GM19468 (cell line): Measurements from ENCODE around the gene NME7.

Source experiments
- ATAC-seq: cut with Tn5 transposase; IDR thresholded peaks from one replicate; pipeline ENCODE4 v1.9.1; 2021; ENCODE audit warnings: mild to moderate bottlenecking, moderate library complexity, moderate number of reproducible peaks; ENCODE audit not compliant: unreplicated experiment; ENCODE audit errors: extremely low read depth

The NME7 gene

DNA sequence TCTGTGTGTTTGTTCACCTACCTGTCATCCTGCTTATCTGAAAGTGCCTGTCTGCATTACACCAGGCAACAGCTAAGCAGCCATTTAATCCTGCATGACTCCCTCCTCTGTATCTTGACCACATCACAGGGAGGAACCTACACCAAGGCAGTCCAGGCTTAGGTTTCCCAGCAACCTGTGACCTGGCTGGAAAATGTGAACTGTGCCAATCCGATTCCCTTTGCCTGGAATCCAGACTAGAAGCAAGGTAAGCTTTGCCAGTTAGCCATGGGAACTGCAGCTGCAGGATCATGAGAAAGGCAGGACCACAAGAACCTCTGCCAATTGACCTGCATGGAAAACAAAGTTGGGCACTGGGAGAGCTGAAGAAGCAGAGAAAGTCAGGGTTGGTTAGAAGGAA, 267.4 kb downstream of the NME7 start:
- ATAC-seq: no peak

DNA sequence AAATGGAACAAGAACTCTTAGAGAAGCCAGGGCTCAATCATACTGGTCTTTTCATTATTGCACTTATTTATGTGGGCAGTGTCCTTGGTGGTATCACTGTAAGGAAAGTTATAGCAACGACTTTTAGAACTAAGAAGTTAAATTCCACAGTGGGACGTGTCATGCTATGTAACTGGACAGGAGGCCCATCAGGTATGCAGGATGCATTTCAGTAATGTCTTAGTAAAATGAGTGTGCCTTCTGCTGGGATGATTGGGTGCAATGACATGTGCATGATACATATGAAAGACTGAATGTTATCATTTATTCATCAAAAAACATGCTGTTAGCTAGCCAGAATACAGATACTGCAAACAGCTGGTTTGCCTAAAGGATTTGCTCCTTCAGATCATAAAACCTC, 268.0 kb downstream of the NME7 start:
- ATAC-seq: no peak

DNA sequence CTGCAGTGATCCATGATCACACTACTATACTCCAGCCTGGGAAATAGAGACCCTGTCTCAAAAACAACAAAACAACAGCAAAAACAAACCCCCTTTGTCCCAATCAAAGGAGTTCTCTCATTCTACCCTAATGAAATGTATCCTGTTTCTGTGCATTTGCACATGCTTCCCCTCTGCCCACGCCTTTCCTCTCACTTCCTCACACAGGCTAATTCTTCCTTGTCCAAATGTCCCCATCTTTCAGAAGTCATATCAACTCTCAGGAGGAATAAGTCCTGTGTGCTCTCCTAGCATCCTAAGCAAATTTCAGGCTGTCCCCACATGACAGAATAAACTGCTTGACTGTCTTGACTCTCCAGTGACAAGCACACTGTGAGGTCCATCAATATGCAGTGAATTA, 269.2 kb downstream of the NME7 start:
- ATAC-seq: no peak

DNA sequence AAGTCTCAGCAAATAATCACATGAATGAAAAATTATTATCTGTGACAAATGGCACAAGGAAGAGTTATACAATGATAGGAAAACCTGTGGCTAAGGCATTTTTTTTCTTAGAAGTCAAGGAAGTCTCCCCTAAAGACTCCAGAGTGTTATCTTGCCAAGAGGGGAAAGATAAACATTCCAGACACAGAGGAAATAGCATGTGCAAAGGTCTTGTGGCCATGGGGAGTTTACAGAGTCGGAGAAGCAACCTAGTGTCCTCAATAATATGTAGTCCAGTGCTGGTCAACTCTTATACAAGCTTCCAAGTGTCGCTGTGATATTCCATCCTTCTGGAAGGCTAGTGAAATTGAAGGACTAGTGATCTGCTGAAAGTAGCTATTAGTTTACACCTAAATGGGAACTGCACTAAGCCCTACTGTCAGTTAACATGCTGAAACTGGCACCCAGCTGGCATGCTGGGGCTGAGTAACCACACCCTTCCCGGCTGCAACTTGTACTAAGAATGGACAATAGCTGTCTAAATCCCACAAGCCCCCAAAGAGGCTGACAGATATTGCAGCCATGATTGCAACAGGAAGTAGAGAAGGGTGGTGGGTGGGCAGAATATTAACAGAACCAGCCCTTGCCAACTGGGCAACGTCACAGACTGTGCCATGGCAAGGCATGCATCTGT, 272.6 kb downstream of the NME7 start:
- no peak for ATAC-seq

DNA sequence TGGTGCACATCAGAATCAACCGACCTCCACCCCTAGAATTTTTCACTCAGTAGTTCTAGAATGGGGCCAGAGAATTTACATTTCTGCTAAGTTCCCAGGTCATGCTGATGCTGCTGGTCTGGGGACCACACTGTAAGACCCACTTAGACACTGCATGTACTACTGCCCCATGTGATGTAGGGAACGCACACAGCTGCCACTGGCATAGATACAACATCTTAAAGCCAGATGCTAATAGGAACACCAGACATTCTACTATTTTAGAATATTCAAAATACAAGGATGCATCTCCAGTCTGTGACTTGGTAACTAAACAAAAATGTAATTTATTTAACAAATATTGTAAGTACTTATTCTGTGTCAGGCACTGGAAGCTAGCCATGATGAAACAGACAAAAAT, 275.2 kb downstream of the NME7 start:
- ATAC-seq: no peak

DNA sequence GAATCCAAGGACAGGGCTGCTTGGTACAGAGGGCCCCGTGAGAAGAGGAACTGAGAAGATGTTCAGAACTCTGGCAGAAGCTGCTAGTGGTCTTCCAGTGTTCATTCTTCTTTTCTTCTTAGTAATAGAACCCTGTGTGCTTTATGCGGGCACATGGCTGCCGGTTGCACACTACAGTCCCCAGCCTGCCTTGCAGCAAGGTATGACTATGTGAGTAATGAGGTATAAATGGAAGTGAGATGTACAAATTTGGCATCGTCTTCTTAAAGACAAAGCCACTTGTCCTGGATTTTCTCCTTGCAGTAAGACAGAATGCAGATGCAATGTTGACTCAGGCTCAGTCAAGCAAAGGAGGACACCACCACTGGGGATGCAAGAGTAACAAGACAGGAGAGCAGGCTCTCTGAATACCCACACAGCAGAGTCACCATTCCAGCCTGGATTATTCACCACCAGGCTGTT, 276.1 kb downstream of the NME7 start:
- ATAC-seq: no peak

DNA sequence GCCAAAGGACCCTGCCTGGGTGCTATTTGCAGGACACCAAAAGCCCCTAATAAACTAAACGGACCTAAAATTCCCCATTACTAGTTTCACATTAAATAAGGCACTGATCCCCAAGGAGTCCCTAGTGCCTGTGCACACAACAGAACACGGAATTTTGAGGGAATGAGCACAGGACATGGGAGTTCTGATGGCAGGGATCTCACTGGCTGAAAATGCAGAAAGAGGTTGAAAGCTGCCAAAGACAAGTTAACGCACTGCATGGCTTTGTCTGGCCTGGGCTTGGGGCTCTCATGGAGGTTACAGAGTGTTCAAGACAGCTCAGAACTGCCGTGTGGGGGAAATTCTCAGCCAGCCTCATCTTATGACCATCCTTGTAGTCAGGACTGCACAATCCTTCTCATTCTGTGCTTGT, 276.7 kb downstream of the NME7 start:
- ATAC-seq: no peak

DNA sequence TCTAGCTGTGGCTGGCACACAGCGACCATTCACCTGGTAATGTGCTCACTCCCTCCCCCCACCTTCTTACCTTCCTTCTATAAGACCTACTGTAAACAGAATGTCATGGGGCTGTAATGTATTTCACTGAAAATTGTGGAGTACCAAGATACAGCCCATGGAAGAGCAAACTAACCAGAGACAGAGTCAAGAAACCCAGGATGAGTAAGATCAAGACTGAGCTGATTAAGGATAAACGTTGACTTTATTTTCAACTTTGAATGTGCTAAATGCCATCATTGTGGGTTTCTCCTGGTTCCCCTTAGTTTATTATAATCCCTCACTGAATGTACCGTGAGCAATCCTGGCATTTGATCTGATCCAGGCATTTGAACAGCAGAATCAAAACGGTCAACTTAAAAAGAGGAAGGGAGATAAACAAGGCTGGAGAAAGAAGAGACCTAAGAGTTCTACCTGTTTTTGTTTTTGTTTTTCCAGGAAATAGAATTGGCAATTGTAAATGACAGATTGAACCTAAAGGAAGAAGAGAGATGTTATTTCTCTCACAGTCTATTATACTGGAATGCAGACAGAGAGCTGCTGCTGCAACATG, 277.2 kb downstream of the NME7 start:
- ATAC-seq: no peak

DNA sequence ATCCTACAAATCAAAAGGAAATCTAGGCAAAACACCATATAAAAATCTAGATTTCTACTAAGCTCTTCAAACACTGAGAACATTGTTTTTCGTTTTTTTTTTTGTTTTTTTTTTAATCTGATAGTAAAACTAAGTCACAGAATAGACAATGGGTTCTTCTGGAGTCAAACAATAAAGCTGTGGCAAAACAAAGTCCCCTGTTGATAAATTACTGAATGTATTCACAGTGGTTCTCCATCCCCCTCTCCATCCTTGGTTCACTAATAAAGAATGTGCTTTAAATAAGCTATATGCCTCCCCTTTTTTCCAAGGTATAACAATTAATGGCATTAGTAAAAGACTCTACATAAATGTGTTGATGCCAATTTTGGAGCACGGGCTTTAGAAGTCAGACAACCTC, 277.8 kb downstream of the NME7 start:
- ATAC-seq: no peak

DNA sequence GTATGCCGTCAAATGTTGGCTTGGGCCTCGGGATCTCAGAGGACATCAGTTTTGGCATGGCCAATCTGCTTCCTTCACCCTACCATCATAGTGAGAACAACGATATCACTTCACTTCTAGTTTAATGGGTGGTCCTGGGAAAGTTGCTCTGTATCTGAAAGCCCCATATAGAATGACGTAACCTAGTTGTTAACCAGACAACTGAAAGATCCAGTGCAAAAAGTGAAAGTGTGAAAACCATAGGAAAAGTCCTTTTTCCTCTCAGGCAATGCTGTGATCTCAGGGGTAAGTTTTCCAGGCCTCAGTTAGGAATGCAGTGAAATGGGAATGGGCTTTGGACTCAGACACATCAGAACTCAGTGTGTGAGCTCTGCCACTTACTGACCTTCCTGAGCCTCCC, 279.7 kb downstream of the NME7 start:
- ATAC-seq: no peak

DNA sequence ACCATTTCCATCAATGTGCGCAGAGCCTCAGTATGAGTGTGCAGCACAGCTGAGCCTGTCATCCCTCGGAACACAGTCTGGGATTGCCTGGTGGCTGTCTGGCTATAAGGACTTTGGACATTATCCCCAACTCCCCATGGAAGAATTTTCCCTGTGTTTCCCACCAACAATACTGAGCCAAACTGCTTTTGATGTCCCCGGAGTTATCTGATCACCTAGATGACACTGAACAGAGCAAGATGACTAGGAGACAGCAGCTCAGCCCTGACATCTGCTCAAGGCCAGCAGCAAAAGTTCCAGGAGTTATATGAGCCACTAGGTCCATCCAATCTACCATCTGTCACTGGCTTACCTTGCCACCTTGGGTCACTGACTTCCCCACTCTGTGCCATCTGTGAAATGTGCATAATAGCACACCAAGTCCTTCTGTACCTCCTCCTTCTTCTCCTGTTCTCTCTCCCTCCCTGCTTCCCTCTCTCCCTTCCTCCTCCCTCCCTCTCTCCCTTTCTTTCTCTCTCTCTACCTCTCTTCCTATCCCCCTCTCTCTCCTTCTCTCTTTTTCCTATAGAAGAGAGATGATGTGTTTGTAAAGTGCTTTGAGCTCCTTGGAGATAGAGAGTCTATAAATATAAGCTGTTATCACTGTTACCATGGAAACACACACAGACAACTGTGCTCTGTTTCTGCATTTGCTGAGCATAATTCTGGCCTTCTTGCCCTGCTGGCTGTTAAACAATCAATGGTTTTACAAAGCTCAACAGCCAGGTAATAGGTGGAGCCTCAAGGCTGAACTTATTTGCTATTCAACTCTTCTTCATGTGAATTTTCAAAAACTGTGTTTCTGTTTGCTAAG, 280.8 kb downstream of the NME7 start:
- ATAC-seq: no peak

DNA sequence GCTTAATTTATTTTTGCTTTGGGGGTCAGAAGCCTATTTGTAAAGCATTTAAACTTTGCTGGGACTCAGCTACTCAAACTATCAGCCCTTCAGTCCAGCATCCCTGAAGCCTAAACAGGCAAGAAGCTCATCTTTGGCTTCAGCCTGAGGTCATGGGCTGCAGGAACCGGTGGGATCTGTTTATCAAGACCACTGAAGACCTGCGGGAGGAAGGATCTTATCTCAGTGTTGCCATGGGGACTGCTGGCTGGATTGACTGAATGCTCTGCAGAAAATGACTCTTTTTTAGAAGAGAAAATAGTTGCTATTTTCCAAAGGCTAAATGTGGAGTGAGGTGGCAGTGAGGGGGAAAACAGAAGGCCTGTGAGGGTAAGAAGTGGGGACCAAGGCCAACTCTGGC, 281.7 kb downstream of the NME7 start:
- no peak for ATAC-seq
